22Rv1 (cell line): ENCODE results near the gene CEP164.
"Not testable (repeated sequence)": the region's sequence is repeated elsewhere in the genome, so short reads cannot be mapped to it uniquely, and the experiment has no call there.

ENCODE experiments used
- ZFX ChIP-seq: fragments of 450-650 bp; IDR thresholded peaks from 2 replicates; pipeline ENCODE4 v1.6.1; 2017; ENCODE audit warnings: antibody characterized with exemption, borderline replicate concordance
- TF ChIP-seq, protein P1 (sequence below): fragments of 450-650 bp; IDR thresholded peaks from 2 replicates; pipeline ENCODE4 v1.5.1; 2017; ENCODE audit warnings: mild to moderate bottlenecking

DNA sequence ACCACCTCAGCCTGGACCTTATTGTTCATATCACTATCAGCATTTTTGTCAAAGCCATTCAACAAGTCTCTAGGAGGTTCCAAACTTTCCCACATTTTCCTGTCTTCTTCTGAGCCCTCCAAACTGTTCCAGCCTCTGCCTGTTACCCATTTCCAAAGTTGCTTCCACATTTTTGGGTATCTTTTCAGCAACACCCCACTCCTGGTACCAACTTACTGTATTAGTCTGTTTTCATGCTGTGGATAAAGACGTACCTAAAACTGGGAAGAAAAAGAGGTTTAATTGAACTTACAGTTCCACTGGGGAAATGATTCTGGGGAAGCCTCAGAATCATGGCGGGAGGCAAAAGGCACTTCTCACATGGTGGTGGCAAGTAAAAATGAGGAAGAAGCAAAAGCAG is 78.2 kb downstream of the CEP164 start:
- TF ChIP-seq, protein P1, sequence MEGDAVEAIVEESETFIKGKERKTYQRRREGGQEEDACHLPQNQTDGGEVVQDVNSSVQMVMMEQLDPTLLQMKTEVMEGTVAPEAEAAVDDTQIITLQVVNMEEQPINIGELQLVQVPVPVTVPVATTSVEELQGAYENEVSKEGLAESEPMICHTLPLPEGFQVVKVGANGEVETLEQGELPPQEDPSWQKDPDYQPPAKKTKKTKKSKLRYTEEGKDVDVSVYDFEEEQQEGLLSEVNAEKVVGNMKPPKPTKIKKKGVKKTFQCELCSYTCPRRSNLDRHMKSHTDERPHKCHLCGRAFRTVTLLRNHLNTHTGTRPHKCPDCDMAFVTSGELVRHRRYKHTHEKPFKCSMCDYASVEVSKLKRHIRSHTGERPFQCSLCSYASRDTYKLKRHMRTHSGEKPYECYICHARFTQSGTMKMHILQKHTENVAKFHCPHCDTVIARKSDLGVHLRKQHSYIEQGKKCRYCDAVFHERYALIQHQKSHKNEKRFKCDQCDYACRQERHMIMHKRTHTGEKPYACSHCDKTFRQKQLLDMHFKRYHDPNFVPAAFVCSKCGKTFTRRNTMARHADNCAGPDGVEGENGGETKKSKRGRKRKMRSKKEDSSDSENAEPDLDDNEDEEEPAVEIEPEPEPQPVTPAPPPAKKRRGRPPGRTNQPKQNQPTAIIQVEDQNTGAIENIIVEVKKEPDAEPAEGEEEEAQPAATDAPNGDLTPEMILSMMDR = not testable (repeated sequence)
- not testable (repeated sequence) for TF ChIP-seq ZFX
